GM19351 (cell line): ENCODE results near the gene FKBP7.
"Not testable (repeated sequence)": the region's sequence is repeated elsewhere in the genome, so short reads cannot be mapped to it uniquely, and the experiment has no call there.

Experiments used
- ATAC-seq: cut with Tn5 transposase; IDR thresholded peaks from one replicate; pipeline ENCODE4 v1.9.1; 2021; ENCODE audit warnings: mild to moderate bottlenecking, moderate library complexity; ENCODE audit not compliant: unreplicated experiment

The FKBP7 gene, protein sequence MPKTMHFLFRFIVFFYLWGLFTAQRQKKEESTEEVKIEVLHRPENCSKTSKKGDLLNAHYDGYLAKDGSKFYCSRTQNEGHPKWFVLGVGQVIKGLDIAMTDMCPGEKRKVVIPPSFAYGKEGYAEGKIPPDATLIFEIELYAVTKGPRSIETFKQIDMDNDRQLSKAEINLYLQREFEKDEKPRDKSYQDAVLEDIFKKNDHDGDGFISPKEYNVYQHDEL

GRCh38 chr2:178478439-178479274, at the start of gene FKBP7:
TSS of gene FKBP7 (minus strand) at chr2:178478600. CDS start at chr2:178478499, 101 bp downstream.
- peak; percentile 42 for ATAC-seq

DNA sequence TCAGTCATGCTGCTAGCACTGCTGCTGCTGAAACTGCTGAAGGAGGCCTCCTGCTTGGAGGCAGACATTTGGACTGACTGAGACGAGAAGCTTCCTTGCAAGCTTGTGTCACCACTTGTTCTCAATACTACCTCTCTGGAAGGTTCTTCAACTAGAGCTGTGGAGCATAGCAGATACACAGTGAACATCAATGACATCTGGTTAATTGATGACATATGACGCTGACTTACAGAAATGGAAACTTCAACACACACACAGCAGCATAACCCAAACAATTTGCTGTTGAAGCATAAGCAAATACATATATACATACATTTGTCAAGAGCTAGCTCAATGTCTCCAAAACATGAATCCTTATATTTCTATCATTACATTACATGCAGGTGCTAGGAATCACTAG, 49.2 kb upstream of the FKBP7 start:
- ATAC-seq, result no peak

DNA sequence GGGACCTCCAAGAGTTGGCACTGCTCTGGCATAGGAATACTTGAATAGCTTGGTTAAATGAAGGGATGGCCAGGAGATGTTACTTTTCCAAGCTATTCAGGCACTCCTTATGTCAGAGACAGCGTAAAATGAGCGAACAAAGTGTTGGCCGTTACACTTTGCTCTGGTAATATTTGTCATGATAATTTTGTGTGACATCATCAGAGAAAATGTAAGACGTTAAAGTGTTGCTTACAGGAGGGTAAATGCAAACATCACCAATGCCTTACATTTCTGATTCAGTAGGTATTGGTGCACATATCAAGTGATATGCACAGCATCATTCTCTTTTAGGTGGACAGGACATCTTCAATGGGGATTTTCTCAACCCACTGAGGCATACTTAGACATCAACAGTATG, 47.9 kb upstream of the FKBP7 start:
- no peak for ATAC-seq

- not testable (repeated sequence) for ATAC-seq
Observed at GRCh38 chr2:178525460-178525859, 47.1 kb upstream of the FKBP7 start.

DNA sequence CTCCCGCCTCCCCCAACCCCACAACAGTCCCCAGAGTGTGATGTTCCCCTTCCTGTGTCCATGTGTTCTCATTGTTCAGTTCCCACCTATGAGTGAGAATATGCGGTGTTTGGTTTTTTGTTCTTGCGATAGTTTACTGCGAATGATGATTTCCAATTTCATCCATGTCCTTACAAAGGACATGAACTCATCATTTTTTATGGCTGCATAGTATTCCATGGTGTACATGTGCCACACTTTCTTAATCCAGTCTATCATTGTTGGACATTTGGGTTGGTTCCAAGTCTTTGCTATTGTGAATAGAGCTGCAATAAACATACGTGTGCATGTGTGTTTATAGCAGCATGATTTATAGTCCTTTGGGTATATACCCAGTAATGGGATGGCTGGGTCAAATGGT, 46.6 kb upstream of the FKBP7 start:
- not testable (repeated sequence) for ATAC-seq

GRCh38 chr2:178523596-178524134, 45.3 kb upstream of the FKBP7 start:
- no peak for ATAC-seq

DNA sequence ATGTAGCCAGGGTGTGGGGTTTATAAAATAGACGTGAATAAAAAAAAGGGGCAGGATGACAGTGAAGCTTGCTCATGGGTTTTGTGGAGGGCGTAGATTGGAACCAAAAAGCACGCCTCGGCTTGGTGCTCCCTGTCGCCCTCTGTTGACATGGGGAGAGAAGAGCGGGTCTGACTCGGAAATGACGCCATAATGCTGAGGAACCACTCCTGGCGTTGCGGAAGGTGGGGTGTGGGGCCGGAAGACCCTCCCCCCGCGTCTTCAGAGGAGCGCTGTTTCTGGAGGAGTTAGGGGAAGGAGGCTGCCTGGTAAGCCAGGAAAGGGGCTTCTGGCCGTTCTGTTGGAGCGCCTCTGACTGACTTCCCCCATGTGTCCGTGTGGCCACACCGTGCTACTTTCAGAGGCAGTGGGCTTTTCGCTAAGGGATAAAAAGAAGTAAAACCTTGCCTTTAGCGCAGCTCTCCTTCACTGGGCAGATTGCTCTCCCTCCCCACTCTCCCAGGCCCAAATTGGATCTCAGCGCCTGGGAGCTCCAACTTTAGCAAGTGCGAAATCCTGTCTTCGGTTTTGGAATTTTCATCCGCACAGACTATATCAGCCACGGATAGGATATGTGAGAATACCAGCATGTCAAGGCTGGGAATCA, 44.7 kb upstream of the FKBP7 start:
- peak; percentile 93 for ATAC-seq

GRCh38 chr2:178521304-178522150, 43.1 kb upstream of the FKBP7 start:
- no peak for ATAC-seq

DNA sequence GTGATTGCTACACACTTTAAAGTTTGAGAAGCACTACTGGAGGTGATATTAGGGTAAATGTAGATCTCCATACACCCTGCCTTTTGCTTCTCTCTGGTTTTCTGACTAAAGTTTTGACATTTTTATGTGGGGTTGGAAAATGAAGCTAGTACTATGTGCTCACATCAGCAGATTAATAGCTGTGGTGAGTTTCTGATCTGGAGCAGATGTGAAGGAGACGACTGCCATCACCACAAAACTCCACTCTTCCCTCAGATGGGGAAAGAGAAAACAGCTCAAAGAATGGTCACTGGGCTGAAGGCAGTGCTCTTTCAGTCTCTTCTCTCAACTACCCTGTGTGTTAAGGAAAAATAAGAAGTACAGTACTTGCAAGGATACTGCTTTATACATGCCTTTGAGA, 39.1 kb upstream of the FKBP7 start:
- ATAC-seq, result no peak

- ATAC-seq, result peak; percentile 77
Observed at GRCh38 chr2:178514664-178515063, 36.3 kb upstream of the FKBP7 start.

DNA sequence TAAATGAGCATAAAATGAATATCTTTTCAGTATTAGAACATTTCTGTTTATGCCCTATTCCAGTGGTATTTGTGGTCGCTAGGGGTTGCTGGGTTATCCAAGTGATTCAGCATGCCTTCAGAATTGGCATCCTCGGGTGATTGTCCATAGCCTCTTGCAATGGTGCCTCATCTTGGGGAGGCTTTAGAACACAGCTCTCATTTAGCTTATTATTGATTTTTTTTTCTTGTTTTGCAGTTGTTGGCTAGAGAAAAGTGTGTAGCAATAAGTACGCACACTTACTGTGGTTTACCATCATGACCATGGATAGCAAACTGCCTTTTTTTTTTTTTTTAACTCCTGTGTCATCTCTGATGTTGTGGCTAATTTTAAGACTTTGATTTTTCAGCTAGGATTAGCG, 35.5 kb upstream of the FKBP7 start:
- no peak for ATAC-seq

DNA sequence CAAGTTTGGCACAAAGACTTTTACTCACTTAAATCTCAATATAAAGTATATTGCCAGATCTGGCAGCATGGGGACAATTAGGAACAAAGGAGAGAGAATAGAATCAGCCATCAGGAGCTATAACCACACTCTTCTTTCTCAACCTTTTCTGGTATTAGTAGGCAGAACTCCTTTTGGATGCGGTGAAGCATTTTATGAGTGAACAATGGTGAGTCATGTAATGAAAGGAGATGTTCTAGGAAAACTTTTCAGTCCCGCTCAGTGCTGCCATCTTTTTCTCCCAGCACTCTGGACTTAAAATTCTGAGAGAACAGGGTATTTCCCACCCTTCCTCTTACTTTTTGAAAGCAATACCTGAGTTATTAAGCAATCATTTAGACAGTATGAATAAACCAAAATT, 34.1 kb upstream of the FKBP7 start:
- no peak for ATAC-seq

- no peak for ATAC-seq
Observed at GRCh38 chr2:178510384-178510783, 32.0 kb upstream of the FKBP7 start.

DNA sequence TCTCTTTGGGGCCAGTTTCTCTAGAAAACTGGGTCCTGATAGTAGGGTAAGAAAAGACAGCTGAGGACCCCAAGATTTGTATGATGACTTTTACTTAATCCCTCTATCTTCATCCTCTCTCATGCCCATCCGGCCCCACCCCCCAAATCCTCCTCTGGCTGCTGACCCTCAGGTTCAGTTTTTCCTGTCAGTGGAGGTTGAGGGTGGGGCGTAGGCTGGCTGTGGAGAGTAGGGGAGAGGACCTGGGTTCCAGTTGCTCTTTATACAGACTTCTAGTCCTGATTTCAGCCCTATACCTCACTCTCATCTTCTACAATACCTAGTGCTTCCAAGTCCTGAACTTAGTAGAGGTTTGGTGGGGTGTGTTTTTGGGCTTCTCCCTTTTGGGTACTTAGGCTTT, 30.2 kb upstream of the FKBP7 start:
- no peak for ATAC-seq

DNA sequence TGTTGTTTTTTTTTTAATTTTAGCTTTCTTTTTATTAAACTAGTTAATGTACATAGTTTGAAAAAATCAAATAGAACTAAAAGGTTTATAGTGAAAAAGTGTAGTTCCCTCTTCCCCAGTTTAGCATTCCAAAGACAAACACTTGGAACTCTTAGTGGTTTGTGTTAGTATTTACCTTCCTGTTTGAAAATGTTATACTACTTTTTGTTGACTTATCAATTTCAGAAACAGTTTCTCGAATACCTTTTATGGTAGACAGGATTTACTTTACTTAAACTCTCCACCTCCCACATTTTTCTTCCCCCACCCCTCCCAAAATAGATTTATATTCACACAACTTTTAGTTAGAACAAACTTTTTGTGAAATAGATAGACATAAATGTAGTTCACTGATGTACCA, 28.5 kb upstream of the FKBP7 start:
- ATAC-seq, result no peak

DNA sequence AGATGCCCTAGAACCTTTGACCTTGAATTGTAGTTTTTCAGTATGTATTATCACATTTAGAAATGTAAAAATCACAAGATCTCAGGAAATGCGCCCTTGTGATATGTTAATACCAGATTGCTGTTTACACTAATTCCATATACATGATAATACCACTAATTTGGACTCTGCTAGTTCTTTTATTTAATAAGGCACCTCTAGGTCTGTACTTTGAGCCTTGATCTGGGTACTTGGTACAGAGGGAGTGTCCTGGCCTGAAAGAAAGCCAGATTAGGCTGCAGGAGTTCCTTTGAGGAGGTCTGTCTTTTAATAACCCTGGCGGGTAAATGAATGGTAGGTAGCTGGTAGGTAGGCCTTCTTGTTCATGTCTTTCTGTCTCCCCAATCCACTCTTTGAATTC, 28.1 kb upstream of the FKBP7 start:
- no peak for ATAC-seq

GRCh38 chr2:178506101-178506500, 27.7 kb upstream of the FKBP7 start:
- ATAC-seq, result no peak

DNA sequence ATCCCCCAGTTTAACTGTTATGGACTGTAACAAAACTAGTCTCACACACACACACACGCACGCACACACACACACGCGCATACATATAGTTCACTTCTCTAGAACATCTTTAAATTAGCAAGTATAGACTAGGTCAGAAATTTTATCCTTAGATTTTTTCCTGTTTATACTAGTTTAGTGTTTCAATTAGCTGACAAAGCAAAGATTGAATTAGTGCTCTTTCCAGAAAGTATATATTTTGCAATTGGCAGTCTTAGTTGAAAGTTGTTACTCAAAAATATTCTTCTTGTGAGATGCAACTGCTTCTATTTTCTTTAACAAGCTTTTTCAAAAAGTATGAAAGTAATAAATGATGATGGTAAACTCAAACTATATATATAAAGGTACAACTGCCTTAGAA, 24.4 kb upstream of the FKBP7 start:
- ATAC-seq, result no peak

GRCh38 chr2:178499640-178500039, 21.2 kb upstream of the FKBP7 start:
- no peak for ATAC-seq

- ATAC-seq, result peak; percentile 86
Observed at GRCh38 chr2:178498137-178498536, 19.7 kb upstream of the FKBP7 start.

- ATAC-seq, result no peak
Observed at GRCh38 chr2:178496049-178496448, 17.6 kb upstream of the FKBP7 start.
